GM23248 (cell line): ENCODE results near the gene GPC3. TPM values are rescaled to one million over a fixed set of nuclear protein-coding genes. Genes with fewer than 3 reads are reported as not detected.

ENCODE experiments used
- DNase-seq: peaks from one replicate; pipeline ENCODE4 v3.0.0-alpha.2; 2015
- H2AFZ ChIP-seq: fragments of 200-600 bp; sonication (generic); 2 replicates; pipeline ENCODE4 v1.6.1; 2016; ENCODE audit warnings: antibody characterized with exemption
- H3F3A ChIP-seq: fragments of 200-600 bp; sonication (generic); 2 replicates; pipeline ENCODE4 v1.6.1; 2016; ENCODE audit warnings: mild to moderate bottlenecking, antibody characterized with exemption, mixed run types; ENCODE audit not compliant: insufficient read depth
- H3K27ac ChIP-seq: fragments of 200-600 bp; sonication (generic); 2 replicates; pipeline ENCODE4 v1.5.1; 2016; ENCODE audit warnings: mild to moderate bottlenecking
- H3K27me3 ChIP-seq: fragments of 200-600 bp; sonication (generic); replicated peaks from 2 replicates; pipeline ENCODE4 v1.6.1; 2016; ENCODE audit warnings: mild to moderate bottlenecking; ENCODE audit not compliant: insufficient read depth
- H3K36me3 ChIP-seq: fragments of 200-600 bp; sonication (generic); 2 replicates; pipeline ENCODE4 v1.6.1; 2016; ENCODE audit warnings: low read depth, mild to moderate bottlenecking
- H3K4me1 ChIP-seq: fragments of 200-600 bp; sonication (generic); 2 replicates; pipeline ENCODE4 v1.6.1; 2016; ENCODE audit warnings: mild to moderate bottlenecking; ENCODE audit not compliant: insufficient read depth
- H3K4me2 ChIP-seq: fragments of 200-600 bp; sonication (generic); one replicate; pipeline ENCODE4 v1.6.1; 2016; ENCODE audit warnings: mild to moderate bottlenecking; ENCODE audit not compliant: unreplicated experiment
- H3K4me3 ChIP-seq: fragments of 200-600 bp; sonication (generic); 2 replicates; pipeline ENCODE4 v1.5.1; 2016; ENCODE audit warnings: mild to moderate bottlenecking
- H3K79me2 ChIP-seq: fragments of 200-600 bp; sonication (generic); 2 replicates; pipeline ENCODE4 v1.6.1; 2016; ENCODE audit warnings: mild to moderate bottlenecking; ENCODE audit not compliant: insufficient read depth
- H3K9ac ChIP-seq: fragments of 200-600 bp; sonication (generic); 2 replicates; pipeline ENCODE4 v1.6.1; 2016; ENCODE audit warnings: mild to moderate bottlenecking
- H3K9me2 ChIP-seq: fragments of 200-600 bp; sonication (generic); 2 replicates; pipeline ENCODE4 v1.6.1; 2016; ENCODE audit warnings: mixed run types, mild to moderate bottlenecking, moderate library complexity; ENCODE audit not compliant: insufficient read depth
- H3K9me3 ChIP-seq: fragments of 200-600 bp; sonication (generic); one replicate; pipeline ENCODE4 v1.6.1; 2017; ENCODE audit warnings: low read depth
- H4K20me1 ChIP-seq: fragments of 200-600 bp; sonication (generic); 2 replicates; pipeline ENCODE4 v1.6.0; 2016; ENCODE audit not compliant: insufficient read depth
- EZH2 ChIP-seq: fragments of 200-600 bp; sonication (generic); IDR thresholded peaks from 2 replicates; pipeline ENCODE4 v1.6.1; 2018; ENCODE audit warnings: antibody characterized with exemption, mild to moderate bottlenecking; ENCODE audit not compliant: insufficient read depth, poor library complexity, severe bottlenecking
- EZH2phosphoT487 ChIP-seq: fragments of 200-600 bp; sonication (generic); IDR thresholded peaks from 2 replicates; pipeline ENCODE4 v1.6.1; 2018; ENCODE audit warnings: antibody characterized with exemption, moderate library complexity, mild to moderate bottlenecking, low read depth; ENCODE audit not compliant: insufficient read depth
- WGBS, 2 experiments: methylation state at CpG; one replicate each; pipeline ENCODE4 v1.1.6; 2015 to 2017; ENCODE audit warnings: low lambda C conversion rate in 2 of 2, low coverage in 1 of 2; ENCODE audit errors: missing lambda C conversion rate in 2 of 2; 5-methylcytosine and 5-hydroxymethylcytosine counted together
- in situ Hi-C: fragments of 300-500 bp; cut with MboI; formaldehyde crosslinking; loops from 2 replicates; pipeline ENCODE4 v1.15.0; 2020
- polyA plus RNA-seq: library from polyadenylated mRNA; unstranded; fragments of >200 nt; fragmentation: Nextera tagmentation; extraction: Ambion mirVana; gene quantifications from 2 replicates; pipeline ENCODE4 v1.2.1, GENCODE V29; 2016
- total RNA-seq: library from RNA; depleted of rRNA; stranded (reverse); fragments of >200 nt; shearing (Covaris generic); gene quantifications from 2 replicates; pipeline ENCODE4 v1.2.3, GENCODE V29; 2014

Gene GPC3
- total and polyA plus RNA-seq, 2 experiments from 2014 or later, result not detected

DNA sequence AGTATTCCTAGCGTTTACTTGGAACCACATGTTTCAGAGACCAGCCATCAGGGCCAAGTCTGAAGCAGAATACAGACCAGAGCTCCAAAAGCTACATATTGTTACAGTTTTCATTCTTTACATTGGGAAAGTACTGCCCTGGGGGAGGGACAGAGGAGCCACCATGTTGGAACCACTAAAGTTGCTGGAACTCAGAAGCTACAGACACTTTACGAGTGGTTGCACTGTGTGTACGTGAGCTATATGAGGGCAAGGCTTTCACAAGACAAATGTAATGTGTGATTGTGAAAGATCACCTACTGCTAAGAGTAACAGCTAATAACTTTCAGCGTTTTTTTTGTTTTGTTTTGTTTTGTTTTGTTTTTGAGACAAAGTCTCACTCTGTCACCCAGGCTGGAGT is 11.7 kb downstream of the GPC3 start:
- Histone ChIP-seq H3K4me1 (no peaks in the 10 kb centered on the region), H3K27me3 (no peaks in the 10 kb centered on the region), H3K36me3 (no peaks in the 10 kb centered on the region), H3K27ac (no peak overlapping the region), H2AFZ (no peak overlapping the region), H3K4me3 (no peak overlapping the region), H3K9me3 (no peaks in the 10 kb centered on the region), H4K20me1 (no peaks in the 10 kb centered on the region), H3F3A (no peaks in the 10 kb centered on the region), H3K4me2 (no peak overlapping the region), H3K9me2 (no peaks in the 10 kb centered on the region), H3K79me2 (no peaks in the 10 kb centered on the region), H3K9ac (no peak overlapping the region)
- TF ChIP-seq EZH2 (no peak), EZH2phosphoT487 (no peak)
- in situ Hi-C loops, result no loop called here
- 23 to 24% methylated on average over 4 of the region's 4 CpGs for WGBS, 2 experiments
- DNase-seq, result no peak

- H3K27ac ChIP-seq, result no peak overlapping the region
- H3K4me3 ChIP-seq, result no peak overlapping the region
- no peaks in the 10 kb centered on the region for H4K20me1 ChIP-seq
- H3K9ac ChIP-seq, result no peak overlapping the region
- WGBS, 2 experiments, result 32 to 38% methylated on average over 4 of the region's 4 CpGs
- in situ Hi-C loops, result no loop called here
- no peaks in the 10 kb centered on the region for H3K4me1 ChIP-seq
- H3K79me2 ChIP-seq, result no peaks in the 10 kb centered on the region
- no peak for DNase-seq
- H3K9me2 ChIP-seq, result no peaks in the 10 kb centered on the region
- TF ChIP-seq EZH2 (no peak), EZH2phosphoT487 (no peak)
- H3K9me3 ChIP-seq, result no peaks in the 10 kb centered on the region
- no peak overlapping the region for H2AFZ ChIP-seq
- no peaks in the 10 kb centered on the region for H3F3A ChIP-seq
- H3K27me3 ChIP-seq, result no peaks in the 10 kb centered on the region
- no peak overlapping the region for H3K4me2 ChIP-seq
- H3K36me3 ChIP-seq, result no peaks in the 10 kb centered on the region
Observed at GRCh38 chrX:133972916-133973315, 12.5 kb downstream of the GPC3 start.

GRCh38 chrX:133971586-133971985 is 13.8 kb downstream of the GPC3 start:
- no peak for DNase-seq
- Histone ChIP-seq H3K4me1 (no peaks in the 10 kb centered on the region), H3K4me2 (no peak overlapping the region), H3K4me3 (no peak overlapping the region), H4K20me1 (no peaks in the 10 kb centered on the region), H2AFZ (no peak overlapping the region), H3K27me3 (no peaks in the 10 kb centered on the region), H3K9ac (no peak overlapping the region), H3K36me3 (no peaks in the 10 kb centered on the region), H3K9me2 (no peaks in the 10 kb centered on the region), H3K79me2 (no peaks in the 10 kb centered on the region), H3F3A (no peaks in the 10 kb centered on the region), H3K9me3 (no peaks in the 10 kb centered on the region), H3K27ac (no peak overlapping the region)
- in situ Hi-C loops, result no loop called here
- 34% methylated on average over 3 of the region's 3 CpGs for WGBS, 2 experiments
- no peak for TF ChIP-seq EZH2
- TF ChIP-seq EZH2phosphoT487, result no peak

DNA sequence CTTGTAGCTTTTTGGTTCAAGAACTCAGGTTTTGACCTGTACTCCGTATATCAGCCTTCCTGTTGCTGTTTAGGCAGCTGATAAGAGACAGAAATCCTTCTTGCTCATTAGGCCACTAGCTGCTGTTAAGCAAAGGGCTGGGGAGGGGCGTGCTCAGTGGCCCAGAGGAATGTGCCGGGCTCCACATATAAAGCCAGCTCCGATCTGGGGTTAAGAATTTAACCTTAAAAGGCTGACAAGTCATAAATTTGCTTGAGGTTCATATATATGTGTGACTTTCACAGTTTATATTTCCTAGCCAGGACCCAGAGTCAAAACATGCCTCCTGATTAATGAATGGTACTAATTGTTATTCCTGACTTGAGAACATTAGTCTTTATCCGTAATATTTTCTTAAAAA is 15.3 kb downstream of the GPC3 start:
- Histone ChIP-seq H3K27ac (no peak overlapping the region), H4K20me1 (no peaks in the 10 kb centered on the region), H3K79me2 (no peaks in the 10 kb centered on the region), H3K4me3 (no peak overlapping the region), H3K36me3 (no peaks in the 10 kb centered on the region), H3K9me2 (no peaks in the 10 kb centered on the region), H3K4me1 (no peaks in the 10 kb centered on the region), H3K27me3 (no peaks in the 10 kb centered on the region), H2AFZ (no peak overlapping the region), H3F3A (no peaks in the 10 kb centered on the region), H3K4me2 (no peak overlapping the region), H3K9me3 (no peaks in the 10 kb centered on the region), H3K9ac (no peak overlapping the region)
- WGBS, 2 experiments, result 13 to 23% methylated on average over 5 of the region's 5 CpGs
- TF ChIP-seq EZH2 (no peak), EZH2phosphoT487 (no peak)
- in situ Hi-C loops, result no loop called here
- DNase-seq, result no peak

- Histone ChIP-seq H4K20me1 (no peaks in the 10 kb centered on the region), H3K4me3 (no peak overlapping the region), H3K79me2 (no peaks in the 10 kb centered on the region), H3K9ac (no peak overlapping the region), H3K4me2 (no peak overlapping the region), H3K27me3 (no peaks in the 10 kb centered on the region), H3K27ac (no peak overlapping the region), H2AFZ (no peak overlapping the region), H3K9me3 (no peaks in the 10 kb centered on the region), H3K9me2 (no peaks in the 10 kb centered on the region), H3K36me3 (no peaks in the 10 kb centered on the region), H3K4me1 (no peaks in the 10 kb centered on the region), H3F3A (no peaks in the 10 kb centered on the region)
- TF ChIP-seq EZH2phosphoT487 (no peak), EZH2 (no peak)
- no peak for DNase-seq
- in situ Hi-C loops, result no loop called here
- 10 to 25% methylated on average over 3 of the region's 3 CpGs for WGBS, 2 experiments
Observed at GRCh38 chrX:133969191-133969590, 16.2 kb downstream of the GPC3 start.
